Muscle of leg (tissue), 16 donors: ENCODE results near the gene JAM2. TPM values are rescaled to one million over a fixed set of nuclear protein-coding genes. Genes with fewer than 3 reads are reported as not detected.
A peak's percentile ranks its signal among the peaks of the same experiment; 100 is the strongest.

Experiments used
- DNase-seq: peaks from one replicate; pipeline ENCODE4 v3.0.0; 2013
- H3K27ac ChIP-seq: one replicate; pipeline ENCODE4 v1.5.1; 2013; ENCODE audit warnings: mild to moderate bottlenecking, low read length, control low read depth
- H3K27me3 ChIP-seq: one replicate; pipeline ENCODE4 v1.6.1; 2013; ENCODE audit warnings: low read length; ENCODE audit not compliant: control insufficient read depth, insufficient read depth
- H3K36me3 ChIP-seq: one replicate; pipeline ENCODE4 v1.6.1; 2013; ENCODE audit warnings: low read length; ENCODE audit not compliant: control insufficient read depth, insufficient read depth
- H3K4me1 ChIP-seq: one replicate; pipeline ENCODE4 v1.6.1; 2013; ENCODE audit warnings: low read length; ENCODE audit not compliant: control insufficient read depth, insufficient read depth
- H3K4me3 ChIP-seq: one replicate; pipeline ENCODE4 v1.5.1; 2013; ENCODE audit warnings: low read length, control low read depth
- H3K9me3 ChIP-seq: replicated peaks from 2 replicates; pipeline ENCODE4 v1.6.1; 2013; ENCODE audit warnings: low read depth, low read length; ENCODE audit not compliant: control insufficient read depth
- WGBS: methylation state at CpG from one replicate; pipeline ENCODE4 v1.1.5; 2013; ENCODE audit warnings: missing lambda C conversion rate; ENCODE audit not compliant: insufficient coverage; 5-methylcytosine and 5-hydroxymethylcytosine counted together
- long read RNA-seq, 11 donors: transcript quantifications; one replicate each; lab custom pipeline, GENCODE V29; 2026
- polyA plus RNA-seq, 8 donors: library from polyadenylated mRNA; unstranded; fragments of 120-200 nt; gene quantifications; one replicate each; pipeline versions ENCODE4 v1.2.1 to v1.2.3, GENCODE V29; 2013; ENCODE audit warnings: inconsistent platforms in 1 of 8, low replicate concordance in 1 of 8; ENCODE audit not compliant: insufficient read length in 8 of 8, insufficient read depth in 1 of 8
- total RNA-seq: library from RNA; stranded (reverse); fragments of 120-200 nt; gene quantifications from one replicate; pipeline ENCODE4 v1.2.4, GENCODE V29; 2013

JAM2 gene
- total RNA-seq, result 18.7 TPM
- 10 to 100 TPM; 39.6 to 50.7 (median 42.3) TPM for polyA plus RNA-seq
- long read RNA-seq, donor 1, partial matches to known transcripts, result 63 of 438 reads
- long read RNA-seq, donor 1, other reads (novel, unspliced or antisense), result 374 of 438 reads
- long read RNA-seq, donor 2, partial matches to known transcripts, result 0 of 1 reads
- long read RNA-seq, donor 2, other reads (novel, unspliced or antisense), result 0 of 1 reads
- long read RNA-seq, donor 3, full-length matches to known transcripts, result 1 of 9 reads
- long read RNA-seq, donor 3, partial matches to known transcripts, result 0 of 9 reads
- long read RNA-seq, donor 3, other reads (novel, unspliced or antisense), result 8 of 9 reads
- long read RNA-seq, donor 4, full-length matches to known transcripts, result 4 of 785 reads
- long read RNA-seq, donor 4, partial matches to known transcripts, result 462 of 785 reads
- long read RNA-seq, donor 4, other reads (novel, unspliced or antisense), result 319 of 785 reads
- long read RNA-seq, donor 5, full-length matches to known transcripts, result 3 of 28 reads
- long read RNA-seq, donor 5, partial matches to known transcripts, result 6 of 28 reads
- long read RNA-seq, donor 5, other reads (novel, unspliced or antisense), result 19 of 28 reads
- long read RNA-seq, donor 6, partial matches to known transcripts, result 1,324 of 2,316 reads
- long read RNA-seq, donor 6, other reads (novel, unspliced or antisense), result 991 of 2,316 reads
- long read RNA-seq, donor 7, partial matches to known transcripts, result 331 of 1,411 reads
- long read RNA-seq, donor 7, other reads (novel, unspliced or antisense), result 1,077 of 1,411 reads
- long read RNA-seq, donor 8, partial matches to known transcripts, result 0 of 10 reads
- long read RNA-seq, donor 8, other reads (novel, unspliced or antisense), result 9 of 10 reads
- long read RNA-seq, donor 9, partial matches to known transcripts, result 595 of 1,243 reads
- long read RNA-seq, donor 9, other reads (novel, unspliced or antisense), result 647 of 1,243 reads
- long read RNA-seq, donor 10, partial matches to known transcripts, result 430 of 2,071 reads
- long read RNA-seq, donor 10, other reads (novel, unspliced or antisense), result 1,637 of 2,071 reads
- long read RNA-seq, donor 11, partial matches to known transcripts, result 9 of 9 reads
- long read RNA-seq, donor 11, other reads (novel, unspliced or antisense), result 0 of 9 reads

GRCh38 chr21:25638660-25639550 is at the start of gene JAM2:
Gene JAM2 (plus strand): TSS chr21:25639258. CDS start chr21:25639822, 564 bp downstream.
- Histone ChIP-seq H3K4me1 (peaks cover 4% of the 10 kb centered on the region), H3K9me3 (no peaks in the 10 kb centered on the region), H3K36me3 (no peaks in the 10 kb centered on the region), H3K27me3 (no peaks in the 10 kb centered on the region), H3K4me3 (peak within 1 kb of the TSS; percentile 73), H3K27ac (peak within 1 kb of the TSS; percentile 85)
- 2% methylated on average over 18 of the region's 41 CpGs for WGBS
- peak; percentile 76 for DNase-seq

- Histone ChIP-seq H3K4me3 (no peak overlapping the region), H3K9me3 (no peaks in the 10 kb centered on the region), H3K27ac (no peak overlapping the region), H3K4me1 (no peaks in the 10 kb centered on the region), H3K36me3 (peaks cover 39% of the 10 kb centered on the region), H3K27me3 (no peaks in the 10 kb centered on the region)
- DNase-seq, result no peak
- WGBS, result no CpG with 5 or more reads among the region's 1 CpG
Measured at GRCh38 chr21:25589887-25590286, 49.2 kb upstream of the JAM2 start.

GRCh38 chr21:25607151-25608043 is 31.7 kb upstream of the JAM2 start, which contains the start of gene MRPL39:
Gene MRPL39 (minus strand): TSS chr21:25607481. CDS start chr21:25607475, 6 bp downstream.
- peak within 1 kb of the TSS; percentile 94 for H3K27ac ChIP-seq
- peaks cover 11% of the 10 kb centered on the region for H3K4me1 ChIP-seq
- H3K27me3 ChIP-seq, result no peaks in the 10 kb centered on the region
- WGBS, result under 1% methylated on average over 53 of the region's 71 CpGs
- peak within 1 kb of the TSS; percentile 92 for H3K4me3 ChIP-seq
- peak; percentile 95 for DNase-seq
- H3K36me3 ChIP-seq, result peaks cover 12% of the 10 kb centered on the region
- no peaks in the 10 kb centered on the region for H3K9me3 ChIP-seq

GRCh38 chr21:25608044-25608737 is 30.9 kb upstream of the JAM2 start:
- Histone ChIP-seq H3K4me3 (peak overlapping the region; percentile 92), H3K9me3 (no peaks in the 10 kb centered on the region), H3K36me3 (peaks cover 12% of the 10 kb centered on the region), H3K27me3 (no peaks in the 10 kb centered on the region), H3K27ac (peak overlapping the region; percentile 51), H3K4me1 (peaks cover 11% of the 10 kb centered on the region)
- DNase-seq, result peak; percentile 91
- WGBS, result 0% methylated on average over 4 of the region's 18 CpGs

GRCh38 chr21:25614441-25614840 is 24.6 kb upstream of the JAM2 start:
- no peaks in the 10 kb centered on the region for H3K9me3 ChIP-seq
- no peak overlapping the region for H3K4me3 ChIP-seq
- WGBS, result no CpG with 5 or more reads among the region's 1 CpG
- no peak overlapping the region for H3K27ac ChIP-seq
- peaks cover 4% of the 10 kb centered on the region for H3K4me1 ChIP-seq
- H3K27me3 ChIP-seq, result no peaks in the 10 kb centered on the region
- no peaks in the 10 kb centered on the region for H3K36me3 ChIP-seq
- no peak for DNase-seq

GRCh38 chr21:25615880-25616279 is 23.2 kb upstream of the JAM2 start:
- no peak overlapping the region for H3K4me3 ChIP-seq
- H3K27ac ChIP-seq, result no peak overlapping the region
- no peaks in the 10 kb centered on the region for H3K9me3 ChIP-seq
- H3K27me3 ChIP-seq, result no peaks in the 10 kb centered on the region
- WGBS, result no CpG with 5 or more reads among the region's 3 CpGs
- peaks cover 4% of the 10 kb centered on the region for H3K4me1 ChIP-seq
- no peaks in the 10 kb centered on the region for H3K36me3 ChIP-seq
- DNase-seq, result peak; percentile 42

- Histone ChIP-seq H3K27ac (no peak overlapping the region), H3K4me1 (peaks cover 4% of the 10 kb centered on the region), H3K9me3 (no peaks in the 10 kb centered on the region), H3K4me3 (no peak overlapping the region), H3K36me3 (no peaks in the 10 kb centered on the region), H3K27me3 (no peaks in the 10 kb centered on the region)
- 50% methylated on average over 2 of the region's 2 CpGs for WGBS
- DNase-seq, result no peak
Measured at GRCh38 chr21:25619198-25619597, 19.9 kb upstream of the JAM2 start.

- WGBS, result no CpG with 5 or more reads among the region's 4 CpGs
Measured at GRCh38 chr21:25624511-25624910, 14.5 kb upstream of the JAM2 start.

More at GRCh38 chr21:25624511-25624910, 14.5 kb upstream of the JAM2 start:
- Histone ChIP-seq H3K27ac (no peak overlapping the region), H3K9me3 (no peaks in the 10 kb centered on the region), H3K4me1 (peaks cover 3% of the 10 kb centered on the region), H3K27me3 (no peaks in the 10 kb centered on the region), H3K36me3 (no peaks in the 10 kb centered on the region), H3K4me3 (no peak overlapping the region)
- no peak for DNase-seq
